Tibial nerve (tissue), 4 donors: ENCODE measurements around the gene TTC7B. TPM values are rescaled to one million over a fixed set of nuclear protein-coding genes. Genes with fewer than 3 reads are reported as not detected.
"Not testable (repeated sequence)": the region's sequence is repeated elsewhere in the genome, so short reads cannot be mapped to it uniquely, and the experiment has no call there.

Source experiments
- DNase-seq, 2 donors: peaks; one replicate each; pipeline ENCODE4 v3.0.0-alpha.2; 2019; ENCODE audit warnings: low spot score in 2 of 2
- H3K27ac ChIP-seq, 4 donors: fragments of 200-600 bp; sonication (generic) in 3 of 4; one replicate each; pipeline ENCODE4 v1.5.1; 2017 to 2019; ENCODE audit warnings: mild to moderate bottlenecking in 1 of 4
- H3K27me3 ChIP-seq, 2 donors: fragments of 200-600 bp; sonication (generic) in 1 of 2; one replicate each; pipeline versions ENCODE4 v1.5.1 to v1.6.0; 2017 to 2019
- H3K36me3 ChIP-seq, 3 donors: fragments of 200-600 bp; sonication (generic); one replicate each; pipeline ENCODE4 v1.5.1; 2018 to 2019
- H3K4me1 ChIP-seq, 4 donors: fragments of 200-600 bp; sonication (generic) in 3 of 4; one replicate each; pipeline ENCODE4 v1.5.1; 2017 to 2019
- H3K4me3 ChIP-seq, 4 donors: fragments of 200-600 bp; sonication (generic) in 3 of 4; one replicate each; pipeline ENCODE4 v1.5.1; 2017 to 2019; ENCODE audit warnings: mild to moderate bottlenecking in 1 of 4, moderate library complexity in 1 of 4
- H3K9me3 ChIP-seq, 4 donors: fragments of 200-600 bp; sonication (generic) in 3 of 4; one replicate each; pipeline ENCODE4 v1.5.1; 2017 to 2019
- CTCF ChIP-seq, 5 experiments: fragments of 200-600 bp in 3 of 5; fragments of 450-650 bp in 2 of 5; sonication (generic) in 3 of 5; IDR thresholded peaks; one replicate each; pipeline ENCODE4 v1.5.1; 2016 to 2019; ENCODE audit warnings: antibody characterized with exemption in 5 of 5, mild to moderate bottlenecking in 3 of 5, moderate library complexity in 2 of 5
- EP300 ChIP-seq, 2 donors: sonication (generic); formaldehyde crosslinking; IDR thresholded peaks; one replicate each; pipeline ENCODE4 v1.6.1; 2017; ENCODE audit warnings: antibody characterized with exemption in 2 of 2, mild to moderate bottlenecking in 1 of 2
- POLR2A ChIP-seq, 2 donors: fragments of 450-650 bp; IDR thresholded peaks; one replicate each; pipeline ENCODE4 v1.6.1; 2017; ENCODE audit warnings: antibody characterized with exemption in 2 of 2, mild to moderate bottlenecking in 2 of 2, moderate library complexity in 2 of 2
- WGBS, 2 donors: methylation state at CpG; one replicate each; pipeline ENCODE4 v1.1.5; 2018; 5-methylcytosine and 5-hydroxymethylcytosine counted together
- total RNA-seq, 4 donors: library from RNA; depleted of rRNA; stranded (reverse); fragments of >200 nt; gene quantifications; one replicate each; pipeline ENCODE4 v1.1.0, GENCODE V29; 2016

TTC7B gene
- total RNA-seq, 4 donors from 2014 or later: 25.9 to 44.1 (median 34.4) TPM

GRCh38 chr14:90828642-90829487 lies 12.6 kb upstream of the TTC7B start:
- Histone ChIP-seq H3K36me3 (no peaks in the 10 kb centered on the region), H3K9me3 (peaks cover 0 to 8% (median 0%) of the 10 kb centered on the region in 4 donors), H3K4me3 (peak overlapping the region; percentile 24 to 55 (median 36)), H3K4me1 (peaks cover 0 to 14% (median 4%) of the 10 kb centered on the region in 4 donors), H3K27ac (peak overlapping the region; percentile 65 to 91 (median 82)), H3K27me3 (no peaks in the 10 kb centered on the region)
- 67 to 71% methylated on average over 17 of the region's 17 CpGs for WGBS, 2 donors
- no peak for TF ChIP-seq EP300 (IDR thresholded peaks at IDR 0.05)
- TF ChIP-seq CTCF (IDR thresholded peaks at IDR 0.05): no peak
- no peak for TF ChIP-seq POLR2A (IDR thresholded peaks at IDR 0.05)
- DNase-seq: no peak

DNA sequence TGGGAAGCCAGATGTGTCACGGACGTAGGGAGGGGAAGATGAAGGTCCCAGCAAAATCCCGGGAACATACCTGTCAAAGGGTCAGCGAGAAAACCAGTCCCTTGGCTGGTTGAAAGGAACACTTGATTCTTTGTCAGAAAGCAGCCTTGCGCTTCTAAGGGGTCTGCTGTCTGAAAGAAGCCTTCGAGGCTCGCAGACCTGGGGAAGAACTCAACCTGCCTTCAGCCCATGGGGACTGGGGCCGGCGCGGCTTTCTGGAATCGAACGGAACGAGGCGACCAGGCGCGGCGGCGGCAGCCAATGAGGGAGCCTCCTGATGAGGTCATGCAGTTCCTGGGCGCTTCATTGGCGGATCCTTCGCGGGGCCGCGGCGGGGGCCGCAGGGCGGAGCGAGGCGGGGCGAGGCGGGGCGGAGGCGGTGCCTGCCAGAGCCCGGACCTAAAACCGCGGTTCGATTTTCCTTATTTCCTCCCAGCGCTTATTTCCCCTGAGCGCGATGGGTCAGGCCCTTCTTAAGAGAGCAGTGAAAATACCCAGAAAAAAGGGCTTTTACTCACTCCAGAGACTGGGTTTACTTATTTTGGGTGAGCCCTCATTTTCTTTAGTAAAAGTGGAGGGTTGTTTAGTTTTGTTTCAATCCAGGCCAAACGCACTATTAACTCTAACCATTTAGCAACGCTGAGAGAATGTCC lies 11.8 kb upstream of the TTC7B start:
- DNase-seq: peak; percentile 88 to 90
- H3K9me3 ChIP-seq: peaks cover 0 to 16% (median 0%) of the 10 kb centered on the region in 4 donors
- WGBS, 2 donors: 2% methylated on average over 17 to 42 of the region's 42 CpGs
- TF ChIP-seq CTCF (IDR thresholded peaks at IDR 0.05): no peak
- peak in 1 of 2 donors; percentile 90 for TF ChIP-seq EP300 (IDR thresholded peaks at IDR 0.05)
- TF ChIP-seq POLR2A (IDR thresholded peaks at IDR 0.05): peak; percentile 34 to 66
- H3K27ac ChIP-seq: peak overlapping the region; percentile 65 to 91 (median 82)
- no peaks in the 10 kb centered on the region for H3K27me3 ChIP-seq
- H3K4me3 ChIP-seq: peak overlapping the region; percentile 24 to 55 (median 36)
- no peaks in the 10 kb centered on the region for H3K36me3 ChIP-seq
- H3K4me1 ChIP-seq: peaks cover 0 to 14% (median 4%) of the 10 kb centered on the region in 4 donors

- H3K27ac ChIP-seq, H3K27me3 ChIP-seq, DNase-seq, H3K4me1 ChIP-seq, H3K36me3 ChIP-seq, H3K4me3 ChIP-seq: not testable (repeated sequence)
- peaks cover 0 to 23% (median 0%) of the 10 kb centered on the region in 4 donors for H3K9me3 ChIP-seq
- 77 to 78% methylated on average over 4 of the region's 4 CpGs for WGBS, 2 donors
These were observed 7.3 kb upstream of the TTC7B start for GRCh38 chr14:90823542-90823941.

DNA sequence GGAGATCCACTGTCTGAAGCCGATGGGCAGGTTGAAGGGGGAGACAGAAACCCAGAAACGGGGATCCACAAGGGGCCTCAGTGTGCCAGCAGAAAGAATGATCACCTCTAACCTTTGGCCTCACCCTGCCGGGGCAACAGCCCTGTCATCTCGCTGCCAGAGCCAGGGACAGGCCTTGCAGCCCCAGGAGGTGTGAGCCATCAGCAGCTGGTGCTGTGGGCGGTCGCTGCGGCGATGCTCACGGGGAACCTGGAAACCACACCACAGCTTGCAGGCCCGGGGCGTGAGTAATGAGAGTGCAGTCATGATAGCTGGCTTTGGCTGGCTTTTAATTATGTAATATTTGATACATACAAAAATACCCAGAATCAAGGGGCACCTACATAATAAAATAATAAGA lies 4.7 kb upstream of the TTC7B start:
- Histone ChIP-seq H3K36me3 (no peaks in the 10 kb centered on the region), H3K27me3 (no peaks in the 10 kb centered on the region), H3K4me1 (peaks cover 0 to 6% (median 0%) of the 10 kb centered on the region in 4 donors), H3K27ac (no peak overlapping the region), H3K9me3 (peaks cover 0 to 23% (median 0%) of the 10 kb centered on the region in 4 donors), H3K4me3 (no peak overlapping the region)
- DNase-seq: no peak
- 54 to 60% methylated on average over 11 of the region's 11 CpGs for WGBS, 2 donors
- TF ChIP-seq EP300 (IDR thresholded peaks at IDR 0.05): no peak
- TF ChIP-seq POLR2A (IDR thresholded peaks at IDR 0.05): no peak
- no peak for TF ChIP-seq CTCF (IDR thresholded peaks at IDR 0.05)

DNA sequence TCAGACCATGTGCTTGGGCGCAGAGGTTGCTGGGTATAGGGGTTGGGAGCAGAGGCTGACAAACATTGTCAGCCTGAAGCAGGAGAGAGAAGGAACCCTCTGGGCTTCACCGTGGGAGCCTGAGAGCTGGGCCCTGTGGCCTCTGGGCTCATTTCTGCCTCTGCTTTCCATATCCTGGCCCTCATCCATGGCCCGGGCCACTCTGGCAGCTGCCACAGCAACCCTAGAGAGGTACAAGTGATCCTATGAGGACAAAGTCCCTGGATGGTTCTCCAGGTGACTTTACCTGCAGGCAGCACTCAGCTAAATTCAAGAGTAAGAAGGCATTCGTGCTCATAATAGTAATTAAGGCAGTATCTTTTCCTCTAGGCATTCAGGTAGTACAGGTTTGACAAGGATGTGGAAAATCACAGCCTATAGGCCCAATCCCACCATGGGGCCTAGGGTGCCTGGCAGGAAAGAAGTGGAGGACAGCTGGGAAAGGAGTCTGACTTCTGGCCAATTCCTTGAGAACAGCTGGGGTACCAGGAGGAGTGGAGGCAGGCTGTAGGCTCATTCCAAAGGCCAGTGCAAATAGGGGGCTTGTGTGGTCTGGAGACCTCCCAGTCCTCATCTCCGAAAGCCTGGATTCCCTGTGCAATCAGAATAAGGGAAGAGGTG lies 3.6 kb upstream of the TTC7B start:
- peaks cover 0 to 23% (median 0%) of the 10 kb centered on the region in 4 donors for H3K9me3 ChIP-seq
- TF ChIP-seq POLR2A (IDR thresholded peaks at IDR 0.05): no peak
- TF ChIP-seq CTCF (IDR thresholded peaks at IDR 0.05): no peak
- TF ChIP-seq EP300 (IDR thresholded peaks at IDR 0.05): no peak
- no peak overlapping the region for H3K4me3 ChIP-seq
- DNase-seq: no peak
- 87 to 96% methylated on average over 3 to 5 of the region's 5 CpGs for WGBS, 2 donors
- no peak overlapping the region for H3K27ac ChIP-seq
- no peaks in the 10 kb centered on the region for H3K27me3 ChIP-seq
- H3K36me3 ChIP-seq: no peaks in the 10 kb centered on the region
- peaks cover 0 to 14% (median 7%) of the 10 kb centered on the region in 4 donors for H3K4me1 ChIP-seq
